Small intestine (tissue), 7 donors: ENCODE measurements around the gene KLF6. TPM values are rescaled to one million over a fixed set of nuclear protein-coding genes. Genes with fewer than 3 reads are reported as not detected.

Experiments used
- DNase-seq, 2 donors: peaks; one replicate each; pipeline versions ENCODE4 v3.0.0 to v3.0.0-alpha.2; 2013
- FAIRE-seq: peaks from 2 replicates; lab custom pipeline; 2012; peaks lifted over from hg19 to GRCh38; lab: Jason Lieb, UNC
- H3K27ac ChIP-seq, 3 donors: one replicate each; pipeline ENCODE4 v1.5.1; 2013; ENCODE audit warnings: low read length in 2 of 3, mild to moderate bottlenecking in 2 of 3, control low read depth in 1 of 3, inconsistent platforms in 1 of 3, low read depth in 1 of 3, moderate library complexity in 1 of 3
- H3K27me3 ChIP-seq, 3 donors: one replicate each; pipeline ENCODE4 v1.6.1; 2013; ENCODE audit warnings: low read length in 3 of 3, inconsistent platforms in 1 of 3; ENCODE audit not compliant: control insufficient read depth in 3 of 3, insufficient read depth in 3 of 3
- H3K36me3 ChIP-seq, 3 donors: one replicate each; pipeline ENCODE4 v1.6.1; 2013; ENCODE audit warnings: low read length in 3 of 3, inconsistent platforms in 1 of 3, low read depth in 1 of 3, mild to moderate bottlenecking in 1 of 3, moderate library complexity in 1 of 3; ENCODE audit not compliant: control insufficient read depth in 3 of 3, insufficient read depth in 2 of 3
- H3K4me1 ChIP-seq, 3 donors: one replicate each; pipeline ENCODE4 v1.6.1; 2013; ENCODE audit warnings: low read length in 2 of 3, inconsistent platforms in 1 of 3, low read depth in 1 of 3, mild to moderate bottlenecking in 1 of 3, moderate library complexity in 1 of 3; ENCODE audit not compliant: control insufficient read depth in 3 of 3, insufficient read depth in 2 of 3
- H3K4me3 ChIP-seq, 3 donors: one replicate each; pipeline ENCODE4 v1.5.1; 2013; ENCODE audit warnings: low read length in 3 of 3, control low read depth in 1 of 3, inconsistent platforms in 1 of 3, low read depth in 1 of 3, mild to moderate bottlenecking in 1 of 3, moderate library complexity in 1 of 3
- H3K9me3 ChIP-seq, 2 donors: one replicate each; pipeline ENCODE4 v1.6.1; 2013; ENCODE audit warnings: low read depth in 1 of 2, low read length in 1 of 2; ENCODE audit not compliant: control insufficient read depth in 2 of 2, insufficient read depth in 1 of 2
- WGBS, 3 donors: extraction: QIAGEN DNeasy Blood & Tissue Kit; methylation state at CpG; one replicate each; pipeline ENCODE4 v1.1.7; 2013; 5-methylcytosine and 5-hydroxymethylcytosine counted together
- polyA plus RNA-seq, 4 donors: library from polyadenylated mRNA; stranded (reverse) in 3 of 4; unstranded in 1 of 4; fragments of 200-250 nt in 3 of 4; fragments of 120-200 nt in 1 of 4; gene quantifications; one replicate each; pipeline versions ENCODE4 v1.2.1 to v1.2.3, GENCODE V29; 2013
- donor health status: healthy with polysubstance abuse.
- donor health status: control.
- donor health status: control.
- donor health status: Bipolar disorder and iron deficiency.
- donor health status: healthy.

Gene KLF6
- polyA plus RNA-seq, 4 donors, result 47.3 to 97.7 (median 72.1) TPM

- peaks cover 6 to 46% (median 15%) of the 10 kb centered on the region in 3 donors for H3K4me1 ChIP-seq
- no peak for FAIRE-seq
- peaks cover 25 to 67% (median 38%) of the 10 kb centered on the region in 3 donors for H3K36me3 ChIP-seq
- H3K4me3 ChIP-seq, result no peak overlapping the region
- 76 to 97% (median 77%) methylated on average over 3 of the region's 3 CpGs for WGBS, 3 donors
- DNase-seq, result peak in 1 of 2 donors; percentile 28
- H3K9me3 ChIP-seq, result no peaks in the 10 kb centered on the region
- no peaks in the 10 kb centered on the region for H3K27me3 ChIP-seq
- H3K27ac ChIP-seq, result peak overlapping the region in 1 of 3 donors; percentile 100
These were observed 6.3 kb downstream of the KLF6 start for GRCh38 chr10:3778692-3779157.

GRCh38 chr10:3777981-3778691 lies 6.9 kb downstream of the KLF6 start:
- H3K9me3 ChIP-seq, result no peaks in the 10 kb centered on the region
- peaks cover 6 to 46% (median 15%) of the 10 kb centered on the region in 3 donors for H3K4me1 ChIP-seq
- 73 to 79% (median 76%) methylated on average over 7 of the region's 7 CpGs for WGBS, 3 donors
- FAIRE-seq, result no peak
- peak in 1 of 2 donors; percentile 22 for DNase-seq
- no peaks in the 10 kb centered on the region for H3K27me3 ChIP-seq
- peaks cover 25 to 67% (median 38%) of the 10 kb centered on the region in 3 donors for H3K36me3 ChIP-seq
- H3K4me3 ChIP-seq, result no peak overlapping the region
- peak overlapping the region in 2 of 3 donors; percentile 7 to 80 for H3K27ac ChIP-seq

GRCh38 chr10:3776796-3777571 lies 8.0 kb downstream of the KLF6 start:
- Histone ChIP-seq H3K36me3 (peaks cover 25 to 62% (median 38%) of the 10 kb centered on the region in 3 donors), H3K4me1 (peaks cover 6 to 39% (median 15%) of the 10 kb centered on the region in 3 donors)
- FAIRE-seq, result no peak

GRCh38 chr10:3775696-3776551 lies 9.1 kb downstream of the KLF6 start:
- 68 to 84% (median 81%) methylated on average over 8 of the region's 8 CpGs for WGBS, 3 donors
- Histone ChIP-seq H3K36me3 (peaks cover 19 to 52% (median 31%) of the 10 kb centered on the region in 3 donors), H3K27me3 (no peaks in the 10 kb centered on the region), H3K27ac (peak overlapping the region; percentile 34 to 89 (median 51)), H3K4me1 (peaks cover 6 to 29% (median 12%) of the 10 kb centered on the region in 3 donors), H3K9me3 (no peaks in the 10 kb centered on the region), H3K4me3 (no peak overlapping the region)
- FAIRE-seq (no peak), DNase-seq (peak in 1 of 2 donors; percentile 57)

More at GRCh38 chr10:3776796-3777571, 8.0 kb downstream of the KLF6 start:
- no peaks in the 10 kb centered on the region for H3K27me3 ChIP-seq
- H3K9me3 ChIP-seq, result no peaks in the 10 kb centered on the region
- H3K27ac ChIP-seq, result peak overlapping the region in 2 of 3 donors; percentile 63 to 77
- WGBS, 3 donors, result 31 to 42% (median 40%) methylated on average over 13 of the region's 13 CpGs
- peak; percentile 73 to 83 for DNase-seq
- H3K4me3 ChIP-seq, result no peak overlapping the region

GRCh38 chr10:3774814-3775695 lies 10.0 kb downstream of the KLF6 start:
- Histone ChIP-seq H3K36me3 (peaks cover 12 to 43% (median 24%) of the 10 kb centered on the region in 3 donors), H3K27ac (peak overlapping the region in 2 of 3 donors; percentile 34 to 89), H3K4me3 (no peak overlapping the region), H3K4me1 (peaks cover 6 to 20% (median 12%) of the 10 kb centered on the region in 3 donors), H3K27me3 (no peaks in the 10 kb centered on the region), H3K9me3 (no peaks in the 10 kb centered on the region)
- WGBS, 3 donors, result 69 to 79% (median 76%) methylated on average over 21 of the region's 21 CpGs
- DNase-seq, result peak; percentile 51 to 66
- no peak for FAIRE-seq

DNA sequence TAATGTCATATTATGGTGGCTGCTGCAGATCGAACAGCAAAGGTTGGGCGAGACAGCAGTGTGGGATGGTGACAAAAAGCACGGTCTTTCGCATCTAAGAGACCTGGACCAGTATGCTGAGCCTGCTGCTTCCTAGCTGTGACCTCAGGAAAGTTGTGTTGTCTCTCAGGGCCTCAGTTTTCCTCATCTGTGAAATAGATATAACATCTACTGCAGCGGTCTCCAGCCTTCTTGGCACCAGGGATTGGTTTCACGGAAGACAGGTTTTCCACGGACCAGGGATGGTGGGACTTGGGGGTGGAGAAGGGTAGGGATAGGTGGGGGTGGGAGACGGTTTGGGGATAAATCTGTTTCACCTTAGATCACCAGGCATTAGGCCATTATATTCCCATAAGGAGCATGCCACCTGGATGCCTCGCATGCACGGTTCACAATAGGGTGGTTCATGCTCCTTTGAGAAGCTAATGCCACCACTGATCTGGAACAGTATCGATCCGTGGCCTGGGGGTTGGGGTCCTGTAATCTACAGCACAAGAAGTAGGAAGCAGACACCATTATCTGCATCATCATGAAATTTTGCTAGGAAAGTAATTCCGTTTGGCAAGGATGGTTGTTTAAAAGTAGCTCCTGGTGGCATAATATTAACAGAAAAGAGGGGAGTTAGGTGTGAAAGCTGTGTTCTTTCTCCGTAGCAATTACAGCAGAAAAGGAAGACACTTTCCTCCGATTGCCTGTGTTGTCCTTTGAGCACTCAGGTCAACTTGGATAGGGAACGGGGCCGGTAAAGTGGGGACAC lies 10.8 kb downstream of the KLF6 start:
- 93 to 95% (median 94%) methylated on average over 17 of the region's 17 CpGs for WGBS, 3 donors
- Histone ChIP-seq H3K4me3 (no peak overlapping the region), H3K27ac (peak overlapping the region in 1 of 3 donors; percentile 20), H3K27me3 (no peaks in the 10 kb centered on the region), H3K36me3 (peaks cover 5 to 35% (median 17%) of the 10 kb centered on the region in 3 donors), H3K4me1 (peaks cover 3 to 12% (median 8%) of the 10 kb centered on the region in 3 donors), H3K9me3 (no peaks in the 10 kb centered on the region)
- FAIRE-seq (no peak), DNase-seq (peak in 1 of 2 donors; percentile 21)
